Bone marrow (tissue), 2 donors: ENCODE data around the gene ZNF592.
"Not testable (repeated sequence)": the region's sequence is repeated elsewhere in the genome, so short reads cannot be mapped to it uniquely, and the experiment has no call there.

Experiments
- DNase-seq, 2 donors: peaks; one replicate each; lab custom pipeline; 2025; lab: John Stamatoyannopoulos, UW

Gene ZNF592

DNA sequence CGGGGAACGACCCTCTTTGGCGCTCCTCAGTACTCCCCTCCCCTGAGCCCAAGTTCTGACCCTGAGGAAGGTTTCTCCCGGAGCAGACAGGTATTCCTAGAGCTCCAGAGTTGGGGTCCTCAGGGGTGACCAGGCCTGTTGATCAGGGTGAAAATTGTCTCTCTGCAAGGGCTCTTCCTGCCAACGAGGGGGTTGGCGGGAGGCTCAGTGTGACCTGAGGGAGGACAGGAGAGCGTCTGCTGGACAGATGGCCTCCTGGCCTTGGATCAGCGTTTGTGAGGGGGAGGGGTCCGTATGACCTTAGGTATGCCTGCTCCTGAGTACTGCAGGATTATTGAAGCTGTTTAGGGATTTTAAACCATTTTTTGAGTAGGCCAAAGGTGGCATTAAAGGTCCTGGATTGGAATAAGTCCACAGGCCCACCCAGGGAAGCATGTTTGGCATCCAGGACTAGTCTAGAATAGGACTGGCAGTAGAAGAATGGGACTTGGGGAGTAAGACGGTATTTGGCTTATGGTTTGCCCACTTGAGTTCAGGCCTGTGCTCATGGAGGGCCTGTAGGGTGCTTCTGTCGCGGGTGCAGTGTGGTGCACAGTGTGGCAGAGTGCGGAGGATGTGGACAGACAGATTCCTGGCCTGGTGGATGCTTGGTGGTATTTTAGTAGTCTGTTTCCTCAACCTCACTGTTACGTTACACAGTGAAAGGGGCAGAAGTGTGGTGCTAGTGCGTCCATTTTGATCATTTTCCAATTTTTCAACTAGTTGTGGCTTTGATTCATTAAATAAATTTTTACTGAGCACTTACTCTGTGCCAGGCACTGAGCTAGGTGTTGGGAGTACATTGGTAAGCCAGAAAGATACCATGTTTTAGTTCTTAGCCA is 959 bp downstream of the ZNF592 start:
- DNase-seq = peak in 1 of 2 donors; percentile 19

- DNase-seq = peak in 1 of 2 donors; percentile 16
These were observed 2.2 kb downstream of the ZNF592 start for GRCh38 chr15:84750583-84751092.

DNA sequence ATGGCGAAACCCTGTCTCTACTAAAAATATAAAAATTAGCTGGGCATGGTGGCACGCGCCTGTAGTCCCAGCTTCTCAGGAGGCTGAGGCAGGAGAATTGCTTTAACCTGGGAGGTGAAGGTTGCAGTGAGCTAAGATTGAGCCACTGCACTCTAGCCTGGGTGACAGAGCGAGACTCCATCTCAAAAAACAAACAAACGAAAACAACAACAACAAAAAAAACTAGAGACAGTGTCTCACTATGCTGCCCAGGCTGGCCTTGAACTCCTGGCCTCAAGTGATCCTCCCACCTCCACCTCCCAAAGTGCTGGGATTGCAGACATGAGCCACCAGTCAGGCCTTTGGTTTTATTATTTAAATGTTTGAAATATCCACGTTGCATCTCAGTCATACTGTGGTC is 3.3 kb downstream of the ZNF592 start:
- DNase-seq = not testable (repeated sequence)

DNA sequence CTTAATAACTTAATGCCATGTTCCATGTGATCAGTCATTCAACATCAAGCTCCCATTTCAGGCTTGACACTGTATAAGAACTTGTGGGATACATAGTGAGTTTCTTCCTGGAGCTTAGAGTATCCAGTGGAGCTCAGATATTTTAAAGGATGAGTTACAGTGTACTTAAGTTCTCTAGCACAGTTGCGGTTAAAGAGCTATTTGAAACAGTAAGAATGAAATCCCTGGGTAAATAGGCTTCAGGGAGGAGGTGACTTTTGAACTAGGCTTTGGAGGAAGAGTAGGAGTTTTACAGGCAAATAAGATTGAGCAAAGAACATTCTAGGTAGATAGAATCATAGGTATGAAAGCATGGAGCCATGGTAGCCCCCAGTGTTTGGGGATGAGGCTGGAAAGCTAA is 3.8 kb downstream of the ZNF592 start:
- DNase-seq = no peak

- DNase-seq = no peak
These were observed 4.3 kb downstream of the ZNF592 start for GRCh38 chr15:84752700-84753099.

GRCh38 chr15:84754889-84755288 is 6.5 kb downstream of the ZNF592 start:
- not testable (repeated sequence) for DNase-seq

DNA sequence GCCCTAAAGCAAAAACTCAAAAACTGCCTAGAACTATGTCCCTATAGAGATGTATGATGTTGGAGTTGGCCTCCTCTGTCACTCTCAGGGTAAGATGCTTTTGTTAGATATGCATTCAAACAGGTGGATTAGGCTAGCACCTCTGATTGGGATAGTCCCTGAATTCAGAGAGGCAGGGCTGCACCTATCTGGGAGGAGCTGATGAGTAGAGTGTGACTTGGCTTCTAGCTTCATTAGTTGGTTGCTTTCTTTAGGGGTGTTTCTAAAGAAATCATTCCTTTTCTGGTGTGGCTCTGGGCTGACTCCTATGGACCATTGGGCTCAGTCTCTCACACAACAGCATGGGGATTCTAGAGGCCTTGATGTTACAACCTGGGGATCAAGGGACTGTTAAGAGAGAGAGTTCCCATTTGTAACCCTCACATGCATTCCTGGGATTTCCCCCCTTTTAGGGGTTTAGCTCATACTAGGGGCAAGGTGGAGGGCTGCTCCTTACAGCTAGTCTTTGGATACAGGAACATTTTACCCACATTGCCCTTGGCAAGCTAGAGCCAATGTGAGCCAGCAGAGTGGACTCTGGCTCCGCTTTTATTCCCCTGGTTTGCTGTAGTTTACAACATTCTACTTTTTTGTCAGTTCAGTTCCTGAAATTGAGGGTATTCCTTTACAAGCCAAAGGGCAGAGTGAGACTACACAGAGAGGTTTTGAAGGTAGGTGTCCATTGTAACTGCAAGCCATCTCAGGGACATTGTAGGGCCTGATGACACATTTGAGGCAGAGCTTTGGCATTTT is 7.5 kb downstream of the ZNF592 start:
- no peak for DNase-seq

DNA sequence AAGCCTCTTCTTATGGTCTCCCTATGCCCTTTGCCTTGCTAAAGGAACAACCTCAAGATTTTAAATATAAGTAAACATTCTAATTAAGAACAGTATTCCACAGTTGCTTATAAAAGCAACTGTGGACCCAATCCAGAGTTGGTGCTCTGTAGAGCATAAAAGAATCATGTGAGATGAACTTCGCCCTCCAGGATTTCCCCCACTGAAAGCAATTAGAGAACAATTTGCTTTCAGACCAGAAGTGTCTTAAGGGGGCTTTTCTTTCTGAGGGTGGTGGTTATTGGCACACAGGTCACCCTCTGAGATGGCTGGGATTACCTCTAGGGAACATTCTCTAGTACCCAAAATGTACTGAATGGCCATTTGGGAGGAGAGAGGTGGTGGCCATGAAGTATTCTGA is 10.6 kb downstream of the ZNF592 start:
- no peak for DNase-seq

- no peak for DNase-seq
These were observed 11.8 kb downstream of the ZNF592 start for GRCh38 chr15:84760219-84760618.

GRCh38 chr15:84761607-84762131 is 13.3 kb downstream of the ZNF592 start:
- DNase-seq = no peak

DNA sequence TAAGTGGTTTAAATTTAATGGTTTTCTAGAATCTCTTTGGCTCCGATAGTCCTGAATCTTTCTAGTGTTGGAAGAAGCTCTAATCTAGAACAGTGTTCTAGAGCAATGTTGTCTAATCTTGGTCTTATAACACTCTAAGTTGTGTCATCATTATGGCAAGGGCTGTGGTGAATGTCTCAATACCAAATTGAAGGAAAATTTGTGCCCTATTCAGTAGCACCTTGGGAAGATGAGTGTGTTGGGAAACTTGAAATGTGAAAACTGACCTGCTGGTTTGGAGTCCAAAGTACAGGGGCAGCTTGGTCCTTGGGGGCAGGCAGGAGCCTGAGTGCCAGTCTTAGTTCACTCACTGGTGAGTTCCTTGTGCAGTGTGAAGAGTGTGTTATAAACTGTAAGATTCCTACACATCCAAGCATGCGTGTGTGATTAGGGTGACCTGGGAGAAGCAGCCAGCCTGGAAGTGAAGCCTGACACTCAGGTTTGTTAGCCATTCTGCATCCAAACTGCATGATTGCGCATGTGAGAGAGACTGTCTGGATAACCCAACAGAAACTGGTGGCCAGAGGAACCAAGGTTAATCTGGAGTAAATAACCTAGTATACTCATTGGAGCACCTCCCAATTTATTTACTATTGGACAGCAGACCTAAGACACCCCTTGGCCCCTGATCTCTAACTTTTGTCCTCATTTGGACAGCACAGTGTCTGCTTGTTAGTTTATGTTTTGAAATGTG is 14.6 kb downstream of the ZNF592 start:
- no peak for DNase-seq

DNA sequence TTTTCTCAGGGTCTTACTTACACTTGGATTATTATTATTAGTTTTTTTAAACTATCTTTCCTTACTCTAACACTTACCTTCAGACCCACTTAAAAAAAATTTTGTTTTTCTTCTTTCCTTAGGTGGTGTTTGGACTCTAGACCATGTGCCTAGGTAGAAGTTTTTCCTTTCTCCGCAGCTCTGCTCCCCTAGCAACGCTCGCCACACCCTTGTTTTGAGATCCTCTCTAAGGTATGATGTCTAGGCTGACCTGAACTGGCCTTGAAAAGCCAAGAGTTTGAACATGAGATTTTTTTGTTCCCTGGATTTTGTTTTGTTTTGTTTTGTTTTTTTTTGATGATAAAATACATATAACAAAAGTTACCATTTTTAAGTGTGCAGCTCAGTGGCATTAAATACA is 16.2 kb downstream of the ZNF592 start:
- no peak for DNase-seq

DNA sequence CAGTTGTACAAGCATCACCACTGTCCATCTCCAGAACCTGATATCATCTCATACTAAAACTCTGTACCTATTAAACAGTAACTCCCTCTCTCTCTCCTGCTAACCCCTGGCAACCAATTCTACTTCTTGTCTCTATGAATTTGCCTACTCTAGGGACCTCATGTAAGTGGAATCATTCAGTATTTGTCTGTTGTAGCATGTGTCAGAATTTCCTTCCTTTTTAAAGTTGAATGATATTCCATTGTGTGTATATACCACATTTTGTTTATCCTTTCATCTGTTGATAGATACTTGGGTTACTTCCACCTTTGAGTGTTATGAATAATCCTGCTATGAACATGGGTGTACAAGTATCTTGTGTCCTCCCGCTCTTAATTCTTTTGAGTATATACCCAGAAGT is 16.6 kb downstream of the ZNF592 start:
- DNase-seq = no peak

DNA sequence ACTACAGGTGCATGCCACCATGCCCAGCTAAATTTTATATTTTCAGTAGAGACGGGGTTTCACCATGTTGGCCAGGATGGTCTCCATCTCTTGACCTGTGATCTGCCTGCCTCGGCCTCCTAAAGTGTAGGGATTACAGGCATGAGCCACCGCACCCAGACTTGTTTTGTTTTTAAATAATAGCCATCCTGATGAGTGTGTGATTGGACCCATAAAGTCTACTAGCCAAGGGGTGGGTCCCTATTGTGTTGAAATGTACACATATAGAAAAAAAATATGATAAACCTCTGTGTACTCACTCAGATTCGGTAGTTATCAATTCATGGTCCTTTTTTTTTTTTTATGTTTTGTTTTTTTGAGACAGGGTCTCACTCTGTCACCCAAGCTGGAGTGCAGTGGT is 17.3 kb downstream of the ZNF592 start:
- no peak for DNase-seq

- no peak for DNase-seq
These were observed 18.2 kb downstream of the ZNF592 start for GRCh38 chr15:84766461-84767035.

DNA sequence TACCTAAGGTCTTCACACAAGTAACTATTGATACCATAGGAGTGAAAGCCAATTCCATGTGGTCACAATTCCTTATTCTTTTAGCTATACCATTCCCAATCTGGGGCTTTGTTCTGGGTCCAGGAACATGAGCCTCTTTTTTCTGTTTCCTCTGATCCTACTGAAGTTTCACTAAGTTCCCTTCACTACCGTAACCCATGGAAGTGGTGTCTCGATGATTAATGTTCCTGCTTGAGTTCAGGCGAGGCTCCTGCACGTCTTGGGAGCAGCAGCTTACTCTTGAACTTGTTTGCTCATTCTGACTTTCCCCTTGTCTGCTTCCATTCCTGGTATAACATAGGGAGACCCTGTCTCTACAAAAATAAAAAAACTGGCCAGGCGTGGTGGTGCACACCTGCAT is 23.6 kb downstream of the ZNF592 start:
- DNase-seq = no peak

DNA sequence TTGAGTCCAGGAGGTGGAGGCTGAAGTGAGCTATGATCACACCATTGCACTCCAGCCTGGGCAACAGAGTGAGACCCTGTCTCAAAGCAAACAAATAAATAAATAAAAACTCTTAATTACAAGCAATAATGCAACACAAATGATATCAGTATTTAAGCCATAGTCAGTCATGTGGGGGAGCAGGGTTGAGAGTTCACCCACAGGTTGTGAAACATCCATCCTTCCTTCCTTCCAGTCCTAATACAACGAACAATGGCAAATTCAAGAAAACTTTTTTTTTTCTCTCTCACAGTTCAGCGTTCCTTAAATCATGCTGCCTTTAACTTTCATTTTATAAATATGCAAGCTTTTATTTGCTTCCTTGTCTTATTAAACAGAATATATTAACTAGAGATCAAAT is 24.1 kb downstream of the ZNF592 start:
- no peak for DNase-seq

- DNase-seq = no peak
These were observed 25.3 kb downstream of the ZNF592 start for GRCh38 chr15:84773716-84774115.

- no peak for DNase-seq
These were observed 27.6 kb downstream of the ZNF592 start for GRCh38 chr15:84775867-84776449.

DNA sequence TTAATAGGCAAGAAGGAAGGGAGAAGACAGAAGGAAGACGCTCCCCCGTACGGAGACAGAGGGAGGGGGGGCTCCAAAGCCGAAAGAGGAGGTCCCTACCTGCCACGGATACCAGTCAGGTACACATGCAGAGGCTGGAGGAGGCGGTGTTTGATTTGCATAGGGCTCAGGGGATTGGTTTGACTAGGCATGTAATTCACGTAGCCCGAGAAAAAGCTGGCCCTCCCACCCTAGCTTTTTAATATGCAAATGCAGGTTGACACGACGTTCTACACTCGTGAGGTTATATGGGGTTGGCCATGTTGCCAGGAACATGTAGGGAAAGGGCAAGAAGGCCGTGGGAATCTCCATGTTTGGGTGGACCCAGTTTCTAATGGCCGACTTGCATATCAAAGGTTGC is 29.8 kb downstream of the ZNF592 start:
- no peak for DNase-seq

GRCh38 chr15:84780492-84780891 is 32.1 kb downstream of the ZNF592 start:
- DNase-seq = no peak
